ENCODE measurements around the gene GRP.

DNA sequence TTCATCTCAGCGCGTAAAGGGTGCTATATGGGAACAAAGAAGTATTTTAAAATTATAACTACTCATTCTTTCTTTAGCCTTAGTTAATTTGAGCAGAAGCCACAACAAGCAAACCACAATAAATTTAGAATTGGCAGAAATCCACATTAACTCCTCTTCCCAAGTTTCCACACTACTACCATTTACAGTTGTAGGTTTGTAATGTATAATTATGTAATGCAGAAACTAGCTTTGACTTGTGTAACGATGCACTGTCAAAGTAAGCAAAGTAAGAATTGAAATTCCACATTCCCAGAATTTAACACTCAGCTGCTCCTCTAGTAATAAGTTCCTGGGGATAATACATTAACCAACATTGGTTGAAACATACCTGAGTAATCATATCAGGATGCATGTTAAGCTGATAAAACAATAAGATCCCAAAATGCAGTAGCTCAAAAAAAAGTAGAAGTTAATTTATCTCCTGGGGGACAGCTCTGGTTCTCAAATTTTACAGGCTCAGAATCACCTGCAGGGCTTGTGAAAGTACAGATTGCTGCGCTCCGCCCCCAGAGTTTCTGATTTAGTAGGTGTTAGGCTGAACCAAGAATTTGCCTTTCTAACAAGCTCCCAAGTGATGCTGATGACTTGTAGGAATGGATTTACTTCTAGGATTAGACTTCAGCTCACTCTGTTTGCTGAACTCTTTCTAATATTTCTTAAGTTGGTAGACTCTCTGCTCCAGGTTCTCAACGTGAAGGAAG, 9.9 kb downstream of the GRP start:
- TF ChIP-seq, protein P1, sequence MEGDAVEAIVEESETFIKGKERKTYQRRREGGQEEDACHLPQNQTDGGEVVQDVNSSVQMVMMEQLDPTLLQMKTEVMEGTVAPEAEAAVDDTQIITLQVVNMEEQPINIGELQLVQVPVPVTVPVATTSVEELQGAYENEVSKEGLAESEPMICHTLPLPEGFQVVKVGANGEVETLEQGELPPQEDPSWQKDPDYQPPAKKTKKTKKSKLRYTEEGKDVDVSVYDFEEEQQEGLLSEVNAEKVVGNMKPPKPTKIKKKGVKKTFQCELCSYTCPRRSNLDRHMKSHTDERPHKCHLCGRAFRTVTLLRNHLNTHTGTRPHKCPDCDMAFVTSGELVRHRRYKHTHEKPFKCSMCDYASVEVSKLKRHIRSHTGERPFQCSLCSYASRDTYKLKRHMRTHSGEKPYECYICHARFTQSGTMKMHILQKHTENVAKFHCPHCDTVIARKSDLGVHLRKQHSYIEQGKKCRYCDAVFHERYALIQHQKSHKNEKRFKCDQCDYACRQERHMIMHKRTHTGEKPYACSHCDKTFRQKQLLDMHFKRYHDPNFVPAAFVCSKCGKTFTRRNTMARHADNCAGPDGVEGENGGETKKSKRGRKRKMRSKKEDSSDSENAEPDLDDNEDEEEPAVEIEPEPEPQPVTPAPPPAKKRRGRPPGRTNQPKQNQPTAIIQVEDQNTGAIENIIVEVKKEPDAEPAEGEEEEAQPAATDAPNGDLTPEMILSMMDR (IDR thresholded peaks at IDR 0.05) = no peak
- no peak for TF ChIP-seq POLR2A (IDR thresholded peaks at IDR 0.05)
- no peak for TF ChIP-seq EP300 (IDR thresholded peaks at IDR 0.05)
